Inflammatory macrophage treated with lipopolysaccharide for 4 hours (primary cell): ENCODE measurements around the gene SPOCK1.

Experiments used
- DNase-seq: peaks from one replicate; pipeline ENCODE4 v3.0.0-alpha.2; 2020

The SPOCK1 gene

DNA sequence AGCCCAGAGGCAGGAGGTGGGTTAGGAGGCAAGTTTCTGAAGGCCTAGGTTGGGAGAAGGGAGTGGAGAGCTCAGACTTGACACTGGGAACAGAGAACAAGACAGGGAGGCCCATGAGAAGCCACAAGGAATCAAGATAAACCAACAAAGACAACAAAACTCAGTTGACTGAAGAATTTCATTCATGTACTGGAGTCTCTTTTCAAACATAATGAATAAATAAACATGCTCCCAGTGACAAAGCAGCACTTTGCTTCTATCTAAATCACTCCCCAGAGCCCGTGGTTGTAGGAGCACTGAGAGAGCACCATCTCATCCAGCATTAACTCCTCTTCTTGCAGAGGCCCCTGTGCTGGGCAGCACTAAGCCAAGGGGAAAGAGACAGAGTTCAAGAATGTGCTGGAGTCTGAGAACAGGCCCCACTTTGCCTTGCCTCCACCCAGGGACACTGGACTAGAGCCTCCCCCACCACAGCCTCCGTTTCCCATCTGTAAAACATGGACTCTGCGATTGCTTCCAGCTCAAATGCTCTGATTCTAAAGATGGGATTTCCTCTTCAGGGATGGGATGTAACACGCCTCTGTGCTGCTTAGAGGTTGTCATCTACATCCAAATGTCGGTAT lies 282.0 kb downstream of the SPOCK1 start:
- no peak for DNase-seq

- DNase-seq: no peak
These were observed 283.3 kb downstream of the SPOCK1 start for GRCh38 chr5:137215780-137216179.

- DNase-seq: no peak
These were observed 283.9 kb downstream of the SPOCK1 start for GRCh38 chr5:137215261-137215660.

DNA sequence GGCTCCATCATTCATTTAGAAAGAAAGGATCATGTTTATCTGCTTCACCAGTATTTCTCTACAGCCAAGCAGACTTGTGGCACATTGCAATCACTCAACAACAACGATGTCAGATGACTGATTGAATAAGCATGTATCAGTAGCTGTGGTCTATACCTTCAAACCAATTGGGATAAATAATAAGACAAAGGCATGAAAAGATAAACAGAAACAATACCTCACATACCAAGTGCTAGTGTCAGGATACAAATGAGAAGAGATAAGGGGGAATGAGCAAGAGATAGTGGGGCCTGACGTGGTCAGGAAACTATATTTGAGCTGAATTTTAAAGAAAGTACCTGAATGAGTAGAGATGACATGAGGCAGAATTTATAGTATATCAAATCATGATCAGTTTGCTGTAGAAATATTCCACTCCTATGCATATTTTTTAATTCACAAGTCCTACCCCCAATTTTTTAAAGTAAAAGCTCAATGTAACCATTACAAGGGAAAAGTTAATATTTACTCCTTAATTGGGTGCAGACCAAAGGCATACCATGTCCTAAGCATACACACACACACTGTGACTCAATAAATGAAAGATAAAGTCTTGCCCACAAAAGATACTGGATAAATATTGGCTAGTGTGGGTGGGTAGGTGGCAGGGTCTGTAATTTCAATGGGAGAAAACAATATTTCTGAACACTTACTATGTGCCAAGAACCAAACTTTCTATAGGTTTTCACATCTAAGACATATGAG lies 284.5 kb downstream of the SPOCK1 start:
- DNase-seq: no peak

DNA sequence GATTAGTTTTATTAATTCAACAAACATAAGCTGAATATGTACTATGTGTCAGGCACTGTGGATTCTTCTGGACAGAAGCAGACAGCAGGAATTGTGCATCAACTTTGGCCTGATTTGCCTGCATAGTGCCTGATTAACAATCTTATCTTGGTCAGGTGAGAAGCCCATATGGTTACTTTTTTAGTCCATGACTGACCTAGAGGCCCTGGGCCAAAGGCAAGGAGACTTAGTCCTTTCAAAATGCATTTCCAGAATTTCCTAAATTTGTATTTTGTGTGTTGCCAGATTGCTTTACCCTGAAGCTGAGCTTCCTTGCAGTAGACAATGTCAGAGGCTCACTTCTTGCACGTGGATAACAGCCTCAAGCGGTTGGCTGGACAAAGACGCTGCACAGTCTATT lies 286.7 kb downstream of the SPOCK1 start:
- DNase-seq: no peak

DNA sequence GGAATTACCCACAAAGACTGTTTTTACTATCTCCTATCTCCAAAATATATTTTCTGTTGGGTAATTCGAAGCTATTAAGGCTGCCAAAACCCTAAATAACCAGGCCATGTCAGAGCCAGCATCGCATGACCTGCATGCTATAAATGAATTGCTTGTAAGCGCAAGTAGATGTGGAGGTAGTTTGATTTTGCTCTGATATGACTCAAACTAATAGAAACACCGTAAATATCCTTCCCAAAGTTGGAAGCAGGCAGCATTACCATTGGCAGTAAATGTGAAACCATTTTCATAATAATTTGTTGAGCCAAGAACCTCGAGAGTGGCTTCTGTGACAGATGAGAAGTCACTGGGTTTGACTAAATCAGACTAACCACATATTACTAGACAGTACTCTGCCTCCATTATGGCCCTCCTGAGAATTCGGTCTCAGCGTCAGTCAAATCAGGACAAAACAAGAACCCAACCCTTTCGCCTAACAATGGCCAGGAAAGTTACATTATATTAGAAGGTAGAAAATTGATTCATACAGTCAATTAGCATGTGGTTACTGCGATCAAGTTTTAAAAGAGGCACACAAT lies 289.8 kb downstream of the SPOCK1 start:
- DNase-seq: no peak

- no peak for DNase-seq
These were observed 291.9 kb downstream of the SPOCK1 start for GRCh38 chr5:137207023-137207760.

- no peak for DNase-seq
These were observed 293.0 kb downstream of the SPOCK1 start for GRCh38 chr5:137206030-137206715.

GRCh38 chr5:137205231-137206027 lies 293.7 kb downstream of the SPOCK1 start:
- no peak for DNase-seq

GRCh38 chr5:137203011-137203632 lies 296.0 kb downstream of the SPOCK1 start:
- DNase-seq: no peak

DNA sequence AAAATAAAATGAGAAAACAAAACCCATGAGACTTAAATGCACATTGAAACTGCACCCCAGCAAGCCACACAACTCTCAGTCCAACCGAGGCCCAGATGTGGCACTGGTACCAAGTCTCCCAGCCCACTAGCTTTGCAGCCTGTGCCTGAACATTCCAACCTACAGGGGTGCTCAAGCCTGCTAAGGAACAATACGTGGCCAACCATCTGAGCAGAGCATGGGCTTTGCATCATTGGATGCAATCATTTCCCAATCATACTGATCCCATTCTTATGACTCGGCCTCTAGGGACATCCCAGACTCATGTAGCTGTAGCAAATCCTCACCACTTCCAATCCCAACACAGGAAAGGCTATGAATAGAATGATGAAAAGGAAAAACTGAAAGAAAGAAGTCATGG lies 297.2 kb downstream of the SPOCK1 start:
- no peak for DNase-seq

DNA sequence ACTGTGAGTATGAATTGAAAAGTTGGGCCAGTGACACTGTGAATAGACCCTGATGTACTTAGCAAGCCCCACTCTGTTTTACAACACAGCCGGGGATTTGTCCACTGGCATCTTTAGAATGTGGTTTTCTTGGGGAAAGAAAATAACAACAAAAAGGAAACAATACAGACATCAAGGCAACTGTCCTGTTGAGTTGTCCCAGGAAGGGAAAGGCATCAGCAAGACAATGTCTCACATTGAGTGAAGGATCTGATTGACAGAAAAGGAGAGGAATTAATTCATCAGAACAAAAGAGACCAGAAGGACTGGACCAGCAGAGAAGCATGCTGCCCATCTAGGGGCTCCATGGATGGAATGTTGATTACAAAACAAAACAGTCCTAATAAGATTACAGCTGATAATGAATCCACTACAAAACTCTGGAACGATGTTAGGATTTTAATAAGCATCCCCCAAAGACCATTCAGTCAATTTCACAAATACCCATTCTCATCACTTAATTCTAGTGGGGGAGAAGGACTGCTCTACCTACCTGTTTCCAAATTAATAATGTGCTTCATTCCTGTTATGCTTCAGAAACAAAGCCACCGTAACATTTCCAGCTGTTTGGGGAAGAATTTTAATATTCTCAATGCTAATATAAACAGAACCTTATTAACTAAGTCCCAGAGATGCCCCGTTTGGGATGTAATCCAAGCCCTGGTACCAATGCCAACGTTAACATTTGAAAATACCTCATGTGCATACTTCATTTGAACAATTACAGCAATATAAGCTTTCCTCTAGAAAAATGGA lies 298.0 kb downstream of the SPOCK1 start:
- DNase-seq: no peak

- no peak for DNase-seq
These were observed 299.2 kb downstream of the SPOCK1 start for GRCh38 chr5:137199966-137200365.

DNA sequence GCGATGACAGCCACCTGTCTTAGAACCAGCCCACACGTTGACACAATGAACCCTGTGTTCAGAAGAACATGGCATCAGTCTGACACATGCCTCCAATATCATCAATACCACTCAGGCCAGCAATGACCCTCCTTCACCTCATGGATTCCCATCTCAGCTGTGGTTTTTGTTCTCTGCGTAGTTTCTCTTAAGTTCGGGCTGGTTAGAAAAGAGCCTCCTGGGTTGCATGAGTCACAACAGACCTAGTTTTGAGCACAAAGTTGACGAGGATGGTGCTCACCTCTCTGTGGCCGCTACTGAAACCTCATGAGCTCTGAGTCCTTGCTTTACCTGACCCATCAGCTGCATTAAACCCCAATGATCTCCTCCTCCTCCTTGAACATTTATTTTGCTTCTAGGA lies 299.9 kb downstream of the SPOCK1 start:
- no peak for DNase-seq

DNA sequence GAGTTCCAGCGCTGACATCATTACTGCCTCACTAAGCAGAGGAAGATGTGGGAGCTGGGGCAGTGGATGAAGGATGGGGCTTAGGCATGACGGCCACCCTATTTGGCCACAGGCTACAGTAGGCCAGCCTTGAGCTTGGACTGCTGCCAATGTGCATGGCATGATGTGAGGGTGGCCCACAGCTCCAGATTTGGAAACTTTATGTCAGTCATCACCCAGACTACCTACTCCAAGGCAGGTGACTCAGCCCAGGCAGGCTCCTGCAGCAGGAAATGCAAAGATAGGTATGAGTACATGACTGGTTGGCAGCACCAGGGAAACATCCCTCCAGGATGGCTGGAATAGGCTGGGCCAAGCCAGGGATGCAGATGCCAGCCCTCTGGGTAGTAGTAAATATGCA lies 303.6 kb downstream of the SPOCK1 start:
- no peak for DNase-seq

GRCh38 chr5:137194300-137194699 lies 304.8 kb downstream of the SPOCK1 start:
- no peak for DNase-seq

- DNase-seq: no peak
These were observed 306.8 kb downstream of the SPOCK1 start for GRCh38 chr5:137192293-137192743.

GRCh38 chr5:137191179-137191578 lies 307.9 kb downstream of the SPOCK1 start:
- no peak for DNase-seq

- DNase-seq: no peak
These were observed 308.7 kb downstream of the SPOCK1 start for GRCh38 chr5:137190441-137190840.

DNA sequence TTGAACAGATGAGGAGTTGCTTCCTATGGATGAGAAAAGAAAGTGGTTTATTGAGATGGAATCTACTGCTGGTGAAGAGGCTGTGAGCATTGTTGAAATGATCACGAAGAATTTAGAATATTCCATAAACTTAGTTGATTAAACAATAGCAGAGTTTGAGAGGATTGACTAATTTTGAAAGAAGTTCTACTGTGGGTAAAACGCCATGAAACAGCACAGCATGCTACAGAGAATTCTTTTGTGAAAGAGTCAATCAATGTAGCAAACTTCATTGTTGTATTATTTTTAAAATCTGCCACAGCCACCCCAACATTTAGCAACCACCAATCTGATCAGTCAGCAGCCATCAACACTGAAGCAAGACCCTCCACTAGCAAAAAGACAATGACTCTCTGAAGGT lies 309.1 kb downstream of the SPOCK1 start:
- DNase-seq: no peak

DNA sequence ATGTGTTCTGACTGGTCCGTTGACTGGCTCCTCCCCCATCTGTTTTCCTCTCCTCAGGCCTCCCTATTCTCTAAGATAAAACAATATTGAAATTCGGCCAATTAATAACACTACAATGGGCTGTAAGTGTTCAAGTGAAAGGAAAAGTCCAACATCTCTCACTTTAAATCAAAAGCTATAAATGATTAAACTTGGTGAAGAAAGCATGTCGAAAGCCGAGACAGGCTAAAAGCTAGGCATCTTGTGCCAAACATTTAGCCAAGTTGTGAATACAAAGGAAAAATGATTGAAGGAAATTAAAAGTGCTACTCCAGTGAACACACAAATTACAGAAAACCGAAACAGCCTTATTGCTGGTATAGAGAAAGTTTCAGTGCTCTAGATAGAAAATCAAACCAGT lies 310.6 kb downstream of the SPOCK1 start:
- DNase-seq: no peak
